GM21515 (cell line): ENCODE data around the gene PRPH2.

Experiments used
- ATAC-seq: cut with Tn5 transposase; IDR thresholded peaks from one replicate; pipeline ENCODE4 v1.9.1; 2021; ENCODE audit not compliant: unreplicated experiment

The PRPH2 gene

GRCh38 chr6:42722497-42722896 lies at the start of gene PRPH2:
Gene PRPH2 (minus strand): TSS chr6:42722597. CDS start chr6:42722334, 263 bp downstream.
- ATAC-seq: no peak

- ATAC-seq: no peak
These were observed 49.3 kb upstream of the PRPH2 start for GRCh38 chr6:42771741-42772100.

- ATAC-seq: no peak
These were observed 47.4 kb upstream of the PRPH2 start for GRCh38 chr6:42769836-42770235.

- no peak for ATAC-seq
These were observed 46.7 kb upstream of the PRPH2 start for GRCh38 chr6:42769051-42769450.

- no peak for ATAC-seq
These were observed 43.8 kb upstream of the PRPH2 start for GRCh38 chr6:42766163-42766670.

GRCh38 chr6:42764911-42765648 lies 42.7 kb upstream of the PRPH2 start:
- no peak for ATAC-seq

- no peak for ATAC-seq
These were observed 40.6 kb upstream of the PRPH2 start for GRCh38 chr6:42762950-42763349.

- no peak for ATAC-seq
These were observed 40.0 kb upstream of the PRPH2 start for GRCh38 chr6:42762426-42762859.

- no peak for ATAC-seq
These were observed 39.1 kb upstream of the PRPH2 start for GRCh38 chr6:42761287-42762067.

- ATAC-seq: no peak
These were observed 36.5 kb upstream of the PRPH2 start for GRCh38 chr6:42758756-42759430.

GRCh38 chr6:42756722-42757121 lies 34.3 kb upstream of the PRPH2 start:
- ATAC-seq: no peak

- no peak for ATAC-seq
These were observed 32.4 kb upstream of the PRPH2 start for GRCh38 chr6:42754759-42755158.

GRCh38 chr6:42751055-42751454 lies 28.7 kb upstream of the PRPH2 start:
- no peak for ATAC-seq

GRCh38 chr6:42748203-42748898 lies 26.0 kb upstream of the PRPH2 start:
- no peak for ATAC-seq

GRCh38 chr6:42746463-42747391 lies 24.3 kb upstream of the PRPH2 start:
- ATAC-seq: peak; percentile 46

GRCh38 chr6:42745640-42746462 lies 23.5 kb upstream of the PRPH2 start, which contains the start of gene TBCC:
Gene TBCC (minus strand): TSS chr6:42746103. CDS start chr6:42746073, 30 bp downstream.
- peak; percentile 85 for ATAC-seq

- no peak for ATAC-seq
These were observed 22.8 kb upstream of the PRPH2 start for GRCh38 chr6:42745083-42745639.

GRCh38 chr6:42744351-42744893 lies 22.0 kb upstream of the PRPH2 start:
- no peak for ATAC-seq
